Skeletal muscle tissue (tissue), 4 donors: ENCODE measurements around the gene TMEM161B. TPM values are rescaled to one million over a fixed set of nuclear protein-coding genes. Genes with fewer than 3 reads are reported as not detected.
"Not testable (repeated sequence)": the region's sequence is repeated elsewhere in the genome, so short reads cannot be mapped to it uniquely, and the experiment has no call there.

Experiments
- H3K27ac ChIP-seq: one replicate; pipeline ENCODE4 v1.7.0; 2013; ENCODE audit warnings: mild to moderate bottlenecking, low read depth, low read length, inconsistent platforms
- H3K27me3 ChIP-seq, 3 donors: one replicate each; pipeline ENCODE4 v1.7.0; 2013; ENCODE audit warnings: low read length in 3 of 3; ENCODE audit not compliant: control insufficient read depth in 3 of 3, insufficient read depth in 3 of 3
- H3K36me3 ChIP-seq, 3 donors: one replicate each; pipeline ENCODE4 v1.7.0; 2013; ENCODE audit warnings: low read length in 3 of 3; ENCODE audit not compliant: control insufficient read depth in 3 of 3, insufficient read depth in 3 of 3
- H3K4me1 ChIP-seq, 3 donors: one replicate each; pipeline ENCODE4 v1.7.0; 2013; ENCODE audit warnings: low read length in 3 of 3, mild to moderate bottlenecking in 3 of 3; ENCODE audit not compliant: control insufficient read depth in 3 of 3, insufficient read depth in 3 of 3
- H3K4me3 ChIP-seq, 3 donors: one replicate each; pipeline ENCODE4 v1.7.0; 2013; ENCODE audit warnings: low read length in 3 of 3
- H3K9ac ChIP-seq, 3 donors: one replicate each; pipeline ENCODE4 v1.7.0; 2013; ENCODE audit warnings: low read length in 3 of 3, mild to moderate bottlenecking in 3 of 3, moderate library complexity in 2 of 3, low read depth in 1 of 3
- H3K9me3 ChIP-seq, 3 donors: one replicate each; pipeline ENCODE4 v1.7.0; 2013; ENCODE audit warnings: low read length in 3 of 3; ENCODE audit not compliant: control insufficient read depth in 3 of 3
- total RNA-seq: library from RNA; depleted of rRNA; stranded (reverse); fragments of >200 nt; gene quantifications from one replicate; pipeline ENCODE4 v1.2.3, GENCODE V29; 2014
- donor health status: Osteomylitis.

The TMEM161B gene
- total RNA-seq, 1 donor from 2014 or later, result 15.7 TPM

DNA sequence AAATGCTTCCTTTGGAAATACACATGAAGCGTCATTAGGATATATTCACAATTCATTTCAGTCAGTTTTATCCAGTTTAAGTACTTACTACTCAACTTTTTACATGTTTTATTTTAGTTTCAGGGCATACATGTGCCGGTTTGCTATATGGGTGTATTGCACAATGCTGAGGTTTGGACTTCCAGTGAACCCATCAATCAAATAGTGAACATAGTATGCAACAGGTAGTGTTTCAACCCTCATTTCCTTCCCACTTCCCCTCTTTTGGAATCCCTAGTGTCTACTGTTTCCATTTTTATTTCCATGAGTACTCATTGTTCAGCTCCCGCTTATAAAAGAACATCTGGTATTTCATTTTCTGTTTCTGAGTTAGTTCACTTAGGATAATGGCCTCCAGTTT is 74.7 kb downstream of the TMEM161B start:
- Histone ChIP-seq H3K27ac (no peak overlapping the region), H3K4me1 (no peaks in the 10 kb centered on the region), H3K36me3 (peaks cover 4 to 12% (median 11%) of the 10 kb centered on the region in 3 donors), H3K9ac (no peak overlapping the region), H3K9me3 (peaks cover 0 to 3% (median 0%) of the 10 kb centered on the region in 3 donors), H3K4me3 (no peak overlapping the region), H3K27me3 (no peaks in the 10 kb centered on the region)

DNA sequence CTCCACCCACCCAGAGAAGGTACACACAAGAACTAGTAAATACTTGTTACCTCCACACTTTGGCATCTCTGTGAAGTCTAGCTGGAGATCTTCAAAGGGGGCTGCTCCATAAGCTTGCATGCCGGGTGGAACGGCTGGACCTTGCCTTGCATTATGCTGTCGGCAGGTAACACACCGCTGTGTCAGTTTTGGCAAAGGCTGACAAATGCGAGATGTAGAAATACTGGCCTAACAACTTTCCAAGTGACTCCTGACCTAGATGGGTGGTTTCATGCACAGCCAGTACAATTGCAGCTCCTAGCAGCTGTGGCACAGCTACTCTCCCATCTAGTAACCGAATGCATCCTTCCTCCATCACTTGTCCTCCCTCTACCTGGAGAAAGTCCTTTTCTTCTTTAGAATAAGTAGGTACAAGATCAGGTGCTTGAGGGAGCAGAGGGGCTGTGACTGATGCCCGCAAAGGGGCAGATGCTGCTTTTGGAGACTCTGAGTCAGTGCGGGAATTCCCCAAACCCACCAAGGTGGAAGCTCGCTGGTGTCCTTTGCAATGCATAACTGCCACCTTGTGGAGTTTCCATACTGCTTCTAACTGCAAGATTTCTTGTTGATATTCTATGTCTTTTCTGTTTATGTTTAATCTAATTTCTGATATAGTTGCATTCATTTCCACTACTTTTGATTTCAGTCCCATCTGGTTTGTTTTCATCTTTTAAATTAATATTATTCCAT is 78.4 kb downstream of the TMEM161B start:
- no peaks in the 10 kb centered on the region for H3K27me3 ChIP-seq
- peaks cover 0 to 13% (median 8%) of the 10 kb centered on the region in 3 donors for H3K36me3 ChIP-seq
- H3K9ac ChIP-seq, result no peak overlapping the region
- no peak overlapping the region for H3K27ac ChIP-seq
- no peak overlapping the region for H3K4me3 ChIP-seq
- H3K9me3 ChIP-seq, result peaks cover 0 to 5% (median 0%) of the 10 kb centered on the region in 3 donors
- no peaks in the 10 kb centered on the region for H3K4me1 ChIP-seq

DNA sequence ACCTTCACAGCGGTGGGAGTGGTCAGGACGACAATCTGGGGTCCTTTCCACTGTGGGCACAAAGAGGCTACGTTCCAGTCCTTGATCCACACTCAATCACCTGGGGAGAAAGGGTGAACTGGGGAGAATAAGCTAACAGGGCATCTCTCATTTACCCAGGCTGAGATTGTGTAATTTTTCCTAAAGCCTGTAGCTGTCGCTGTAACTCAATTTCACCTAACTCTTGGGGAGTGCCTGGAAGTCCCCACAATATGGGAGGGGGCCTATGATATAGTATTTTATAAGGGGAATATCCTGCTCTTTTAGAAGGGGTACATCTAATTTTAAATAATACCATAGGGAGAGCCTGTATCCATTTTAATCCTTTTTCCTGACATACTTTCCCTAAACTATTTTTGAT is 79.2 kb downstream of the TMEM161B start:
- H3K36me3 ChIP-seq, result peaks cover 0 to 13% (median 8%) of the 10 kb centered on the region in 3 donors
- H3K4me3 ChIP-seq, H3K4me1 ChIP-seq, H3K9ac ChIP-seq, H3K9me3 ChIP-seq, H3K27me3 ChIP-seq, H3K27ac ChIP-seq: not testable (repeated sequence)

GRCh38 chr5:88188458-88189132 is 80.0 kb downstream of the TMEM161B start:
- H3K4me3 ChIP-seq, result no peak overlapping the region
- no peak overlapping the region for H3K27ac ChIP-seq
- H3K4me1 ChIP-seq, result no peaks in the 10 kb centered on the region
- no peak overlapping the region for H3K9ac ChIP-seq
- peaks cover 0 to 9% (median 4%) of the 10 kb centered on the region in 3 donors for H3K36me3 ChIP-seq
- no peaks in the 10 kb centered on the region for H3K27me3 ChIP-seq
- peaks cover 0 to 5% (median 0%) of the 10 kb centered on the region in 3 donors for H3K9me3 ChIP-seq

DNA sequence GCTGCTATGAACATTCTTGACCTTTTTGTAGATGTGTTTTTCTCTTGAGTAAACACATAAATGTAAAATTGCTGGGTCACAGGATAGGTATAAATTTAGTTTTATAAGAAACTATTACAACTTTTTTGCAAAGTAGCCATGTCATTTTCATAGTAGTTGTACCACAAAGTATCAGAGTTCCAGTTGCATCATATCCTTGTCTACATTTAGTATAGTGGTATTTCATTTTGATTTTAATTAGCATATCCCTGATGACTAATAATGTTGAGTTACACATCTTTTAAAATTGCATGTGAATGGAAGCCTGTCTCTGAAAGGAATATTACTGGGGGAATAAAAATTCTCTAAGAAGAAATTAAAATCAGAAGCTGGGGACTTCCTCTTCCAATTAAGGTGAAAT is 85.4 kb downstream of the TMEM161B start:
- Histone ChIP-seq H3K27me3 (no peaks in the 10 kb centered on the region), H3K4me1 (no peaks in the 10 kb centered on the region), H3K9ac (no peak overlapping the region), H3K27ac (no peak overlapping the region), H3K9me3 (no peaks in the 10 kb centered on the region), H3K4me3 (no peak overlapping the region), H3K36me3 (no peaks in the 10 kb centered on the region)

DNA sequence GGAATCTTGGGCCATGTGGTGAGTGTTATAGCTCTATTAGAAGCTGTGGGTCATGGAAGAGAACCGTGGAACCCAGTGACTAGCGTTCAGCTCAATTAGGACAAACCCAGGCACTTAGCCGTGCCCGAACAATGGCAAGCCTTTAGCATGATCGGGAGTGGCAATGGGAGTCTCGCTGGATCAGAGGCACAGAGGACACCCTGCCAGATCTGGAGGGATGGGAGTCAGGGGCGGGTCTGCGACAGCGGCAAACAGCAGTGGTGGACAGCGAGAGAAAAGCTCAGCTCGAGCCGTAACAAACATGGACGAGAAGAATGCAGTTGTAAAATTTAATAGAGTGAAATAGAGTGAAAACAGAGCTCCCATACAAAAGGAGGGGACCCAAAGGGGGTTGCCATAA is 91.2 kb downstream of the TMEM161B start:
- not testable (repeated sequence) for H3K36me3 ChIP-seq, H3K27me3 ChIP-seq, H3K4me1 ChIP-seq, H3K4me3 ChIP-seq, H3K9me3 ChIP-seq, H3K27ac ChIP-seq, H3K9ac ChIP-seq

DNA sequence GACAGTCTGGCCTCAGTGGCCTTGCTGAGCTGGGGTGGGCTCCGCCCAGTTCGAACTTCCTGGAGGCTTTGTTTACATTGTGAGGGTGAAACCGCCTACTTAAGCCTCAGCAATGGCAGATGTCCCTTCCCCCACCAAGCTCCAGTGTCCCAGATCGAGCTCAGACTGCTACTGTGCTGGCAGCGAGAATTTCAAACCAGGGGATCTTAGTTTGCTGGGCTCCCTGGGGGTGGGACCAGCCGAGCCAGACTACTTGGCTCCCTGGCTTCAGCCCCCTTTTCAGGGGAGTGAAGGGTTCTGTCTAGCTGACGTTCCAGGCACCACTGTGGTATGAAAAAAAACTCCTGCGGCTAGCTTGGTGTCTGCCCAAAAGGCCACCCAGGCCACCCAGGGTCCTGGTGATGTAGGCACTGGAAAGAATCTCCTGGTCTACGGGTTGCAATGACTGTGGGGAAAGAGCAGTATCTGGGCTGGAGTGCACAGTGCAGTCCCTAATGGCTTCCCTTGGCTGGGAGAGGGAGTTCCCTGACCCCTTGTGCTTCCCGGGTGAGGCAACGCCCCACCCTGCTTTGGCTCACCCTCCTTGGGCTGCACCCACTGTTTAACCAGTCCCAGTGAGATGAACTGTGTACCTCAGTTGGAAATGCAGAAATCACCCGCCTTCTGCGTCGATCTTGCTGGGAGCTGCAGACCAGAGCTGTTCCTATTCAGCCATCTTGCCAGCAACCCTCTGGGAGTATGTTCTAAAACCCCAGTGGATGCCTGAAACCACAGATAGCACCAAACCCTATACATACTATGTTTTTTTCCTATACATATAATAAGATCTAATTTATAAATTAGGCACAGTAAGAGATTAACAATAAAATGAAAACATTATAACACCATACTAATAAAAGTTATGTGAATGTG is 95.5 kb downstream of the TMEM161B start:
- Histone ChIP-seq H3K9ac (no peak overlapping the region), H3K27me3 (peaks cover 0 to 5% (median 0%) of the 10 kb centered on the region in 3 donors), H3K4me3 (no peak overlapping the region), H3K9me3 (no peaks in the 10 kb centered on the region), H3K36me3 (no peaks in the 10 kb centered on the region), H3K27ac (no peak overlapping the region), H3K4me1 (no peaks in the 10 kb centered on the region)

GRCh38 chr5:88159591-88159990 is 109.1 kb downstream of the TMEM161B start:
- no peaks in the 10 kb centered on the region for H3K4me1 ChIP-seq
- H3K36me3 ChIP-seq, result no peaks in the 10 kb centered on the region
- no peak overlapping the region for H3K9ac ChIP-seq
- no peaks in the 10 kb centered on the region for H3K9me3 ChIP-seq
- H3K27me3 ChIP-seq, result peaks cover 0 to 3% (median 0%) of the 10 kb centered on the region in 3 donors
- H3K4me3 ChIP-seq, result no peak overlapping the region
- H3K27ac ChIP-seq, result no peak overlapping the region

GRCh38 chr5:88158056-88158455 is 110.6 kb downstream of the TMEM161B start:
- H3K9ac ChIP-seq, result no peak overlapping the region
- peaks cover 0 to 3% (median 0%) of the 10 kb centered on the region in 3 donors for H3K27me3 ChIP-seq
- no peak overlapping the region for H3K27ac ChIP-seq
- no peaks in the 10 kb centered on the region for H3K36me3 ChIP-seq
- H3K4me3 ChIP-seq, result no peak overlapping the region
- no peaks in the 10 kb centered on the region for H3K4me1 ChIP-seq
- H3K9me3 ChIP-seq, result no peaks in the 10 kb centered on the region
